ENCODE results near the gene FCHO2. TPM values are rescaled to one million over a fixed set of nuclear protein-coding genes. Genes with fewer than 3 reads are reported as not detected.

FCHO2 gene
- total RNA-seq, 1 experiment from 2014 or later = 5.8 TPM

- Mint-ChIP-seq H3K4me3 (no peak overlapping the region), H3K4me1 (peaks cover 19 to 20% of the 10 kb centered on the region in 2 experiments), H3K27ac (no peak overlapping the region), H3K27me3 (ENCODE audit: low read depth) (peaks cover 55% of the 10 kb centered on the region), H3K36me3 (ENCODE audit: insufficient read depth in 1 of 3, low read depth in 3 of 3) (no peaks in the 10 kb centered on the region; a peak in 1 of 7 replicates), H3K9me3 (peaks cover 0 to 3% of the 10 kb centered on the region in 2 experiments; a peak in 3 of 5 replicates)
- Histone ChIP-seq H3K14ac (ENCODE audit: insufficient read depth, low read length) (no peak overlapping the region), H2BK12ac (ENCODE audit: insufficient read length, low read depth, low read length) (no peak overlapping the region), H4K5ac (ENCODE audit: insufficient read length, low read depth, low read length) (no peak overlapping the region), H3K4me2 (ENCODE audit: insufficient read depth, insufficient read length, low read length) (no peak overlapping the region), H3K79me1 (ENCODE audit: insufficient read depth, low read depth, low read length, poor library complexity, severe bottlenecking) (no peaks in the 10 kb centered on the region), H3T11ph (ENCODE audit: low read length) (no peak overlapping the region), H2BK120ac (ENCODE audit: low read depth, low read length, poor library complexity, severe bottlenecking) (no peak overlapping the region), H3K27me3 (ENCODE audit: insufficient read depth, low read length) (peaks cover 16% of the 10 kb centered on the region; the same call in 1 of the 2 replicates), H3K4me1 (ENCODE audit: insufficient read depth, low read length) (no peaks in the 10 kb centered on the region), H3K56ac (ENCODE audit: insufficient read length, low read depth, low read length) (no peak overlapping the region), H3K23ac (ENCODE audit: insufficient read length, low read depth, low read length) (no peak overlapping the region), H2AFZ (ENCODE audit: low read length) (no peak overlapping the region), H2BK5ac (ENCODE audit: insufficient read length, low read length) (no peak overlapping the region), H3K18ac (ENCODE audit: insufficient read length, low read depth, low read length) (no peak overlapping the region), H4K91ac (ENCODE audit: insufficient read length, low read depth, low read length) (no peak overlapping the region), H3K9ac (ENCODE audit: extremely low read depth, insufficient read length, low read length) (no peak overlapping the region), H2BK15ac (ENCODE audit: low read depth, low read length) (no peak overlapping the region), H4K20me1 (ENCODE audit: control insufficient read depth, insufficient read depth, insufficient read length) (no peaks in the 10 kb centered on the region), H2AK5ac (ENCODE audit: insufficient read length, low read length) (no peak overlapping the region), H3K9me3 (ENCODE audit: control insufficient read depth, low read depth, low read length) (no peaks in the 10 kb centered on the region), H3K4ac (ENCODE audit: low read depth, low read length) (no peak overlapping the region), H3K27ac (ENCODE audit: insufficient read length, low read depth, low read length) (no peak overlapping the region), H3K23me2 (ENCODE audit: insufficient read length, low read depth, low read length, poor library complexity, severe bottlenecking) (peaks cover 10% of the 10 kb centered on the region), H3K79me2 (ENCODE audit: insufficient read depth, low read length) (no peaks in the 10 kb centered on the region), H2BK20ac (ENCODE audit: low read depth, low read length, poor library complexity, severe bottlenecking) (no peak overlapping the region), H4K8ac (replicated peaks; ENCODE audit: insufficient read length, low read depth, low read length) (no peak overlapping the region)
- TF ChIP-seq CTCF (conservative IDR thresholded peaks at IDR 0.05) = no peak
- no peak for DNase-seq
- no CpG with 5 or more reads among the region's 3 CpGs for WGBS (ENCODE audit: extremely low coverage, insufficient read length, low lambda C conversion rate)
Observed at GRCh38 chr5:73117088-73117740, 161.4 kb downstream of the FCHO2 start.
